Natural killer cell treated with Interleukin-12 subunit alpha and Interleukin-12 subunit beta and Interleukin-15 and Interleukin-18, amount 100 ng/mL, for 72 hours (primary cell): ENCODE results near the gene LIMCH1. TPM values are rescaled to one million over a fixed set of nuclear protein-coding genes. Genes with fewer than 3 reads are reported as not detected.
"Not testable (repeated sequence)": the region's sequence is repeated elsewhere in the genome, so short reads cannot be mapped to it uniquely, and the experiment has no call there.

Experiments used
- ATAC-seq, 2 donors: fragments of 150-1000 bp; cut with Tn5 transposase in 1 of 2; sonication (Bioruptor Pico), chemical (Tn5 transposase) in 1 of 2; 2 replicates each; pipeline ENCODE4 v1.10.0; 2021
- DNase-seq: peaks from one replicate; pipeline ENCODE4 v3.0.0; 2022; ENCODE audit warnings: low spot score
- H3K27ac Mint-ChIP-seq, 2 donors: 1 replicate in 1 of 2; 2 replicates in 1 of 2; pipeline ENCODE4 v1.8.0; 2022; ENCODE audit warnings: mixed read lengths in 2 of 2, mild to moderate bottlenecking in 1 of 2, moderate library complexity in 1 of 2
- H3K27me3 Mint-ChIP-seq, 2 donors: 1 replicate in 1 of 2; 2 replicates in 1 of 2; pipeline ENCODE4 v1.8.0; 2022; ENCODE audit warnings: mixed read lengths in 2 of 2
- H3K36me3 Mint-ChIP-seq: one replicate; pipeline ENCODE4 v1.8.0; 2022; ENCODE audit warnings: mixed read lengths
- H3K4me1 Mint-ChIP-seq, 2 donors: 1 replicate in 1 of 2; 2 replicates in 1 of 2; pipeline ENCODE4 v1.8.0; 2022; ENCODE audit warnings: low read depth in 2 of 2, mixed read lengths in 2 of 2, mild to moderate bottlenecking in 1 of 2
- H3K4me3 Mint-ChIP-seq: one replicate; pipeline ENCODE4 v1.8.0; 2022; ENCODE audit warnings: mixed read lengths
- H3K9me3 Mint-ChIP-seq: 2 replicates; pipeline ENCODE4 v1.8.0; 2022; ENCODE audit warnings: mixed read lengths
- total RNA-seq, 2 donors: library from RNA; stranded (reverse); gene quantifications; one replicate each; pipeline ENCODE4 v1.2.3, GENCODE V29; 2022

LIMCH1 gene
- total RNA-seq: not detected

DNA sequence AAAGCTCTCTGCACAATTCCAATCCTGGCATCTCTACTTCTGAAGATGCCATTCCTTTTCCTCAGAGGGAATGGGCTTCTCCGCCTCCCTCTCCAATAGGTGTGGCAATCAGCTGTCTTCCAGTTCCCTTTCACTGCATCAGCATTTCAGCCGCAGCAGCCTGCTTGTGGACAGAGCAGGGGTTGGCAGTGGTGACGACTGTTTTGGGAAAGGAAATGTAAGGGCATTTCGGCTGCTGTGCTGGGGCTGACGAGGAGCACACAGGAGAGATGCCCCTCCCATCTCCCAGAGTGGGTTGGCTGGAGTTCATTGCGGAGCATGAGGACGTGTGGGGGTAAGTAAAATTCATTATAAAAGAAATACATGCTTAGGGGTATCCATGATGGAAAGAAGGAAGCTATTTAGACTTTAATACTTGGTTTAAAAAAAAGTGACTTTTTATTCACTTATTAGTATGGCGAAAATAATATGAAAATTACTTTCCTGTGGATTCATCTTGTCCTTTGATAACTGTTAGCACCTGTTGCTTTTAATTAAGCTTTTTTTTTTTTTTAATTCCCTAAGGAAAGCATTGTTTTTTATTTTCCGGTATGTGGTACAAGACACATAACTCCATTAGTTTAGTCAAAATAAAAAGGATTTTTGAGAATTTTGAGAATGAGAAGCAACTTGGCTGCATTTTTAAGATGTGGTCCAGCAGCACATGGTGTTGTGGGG is at the start of gene LIMCH1:
Gene LIMCH1 (plus strand): TSS at position 141 of the 717 bp plus-strand sequence. CDS start 67,839 bp downstream, outside the sequence.
- peaks cover 0 to 2% of the 10 kb centered on the region in 2 donors for H3K27me3 Mint-ChIP-seq
- H3K4me3 Mint-ChIP-seq: no peak within 1 kb of the TSS
- ATAC-seq: no peak
- H3K4me1 Mint-ChIP-seq: no peaks in the 10 kb centered on the region
- H3K9me3 Mint-ChIP-seq: peaks cover 3% of the 10 kb centered on the region
- no peak for DNase-seq
- H3K36me3 Mint-ChIP-seq: no peaks in the 10 kb centered on the region
- H3K27ac Mint-ChIP-seq: no peak within 1 kb of the TSS

DNA sequence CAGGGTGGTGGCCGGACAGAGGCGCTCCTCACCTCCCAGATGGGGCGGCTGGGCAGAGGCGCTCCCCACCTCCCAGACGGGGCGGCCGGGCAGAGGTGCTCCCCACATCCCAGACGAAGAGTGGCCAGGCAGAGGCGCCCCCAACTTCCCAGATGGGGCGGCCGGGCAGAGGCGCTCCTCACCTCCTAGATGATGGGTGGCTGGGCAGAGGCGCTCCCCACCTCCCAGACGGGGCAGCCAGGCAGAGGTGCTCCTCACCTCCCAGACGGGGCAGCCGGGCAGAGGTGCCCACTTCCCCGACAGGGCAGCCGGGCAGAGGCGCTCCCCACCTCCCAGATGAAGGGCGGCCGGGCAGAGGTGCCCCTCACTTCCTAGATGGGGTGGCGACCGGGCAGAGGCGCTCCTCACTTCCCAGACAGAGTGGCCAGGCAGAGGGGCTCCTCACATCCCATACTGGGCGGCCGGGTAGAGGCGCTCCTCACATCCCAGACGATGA is 46.8 kb upstream of the LIMCH1 start:
- not testable (repeated sequence) for H3K4me3 Mint-ChIP-seq, H3K9me3 Mint-ChIP-seq, H3K27me3 Mint-ChIP-seq, H3K27ac Mint-ChIP-seq, ATAC-seq, DNase-seq, H3K4me1 Mint-ChIP-seq, H3K36me3 Mint-ChIP-seq

DNA sequence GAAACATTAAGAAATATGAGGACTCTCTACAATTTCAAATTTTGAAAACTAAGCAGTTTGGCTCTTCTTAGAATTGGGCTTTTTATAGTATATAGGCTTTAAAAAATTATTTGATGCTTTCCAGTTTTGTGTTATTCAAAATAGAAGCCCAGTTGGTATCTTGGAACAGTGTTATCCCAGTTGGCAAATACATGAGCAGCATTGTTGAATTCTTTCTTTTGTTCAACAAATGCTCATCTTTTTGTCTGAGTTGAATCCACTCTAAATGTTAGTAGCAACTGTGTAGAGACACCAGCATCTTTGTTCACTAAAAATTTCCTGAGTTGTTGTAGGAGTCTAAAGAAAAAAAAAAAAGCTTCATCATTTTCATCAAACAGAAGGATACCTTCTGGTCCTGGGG is 41.0 kb upstream of the LIMCH1 start:
- Mint-ChIP-seq H3K27ac (no peak overlapping the region), H3K4me3 (no peak overlapping the region), H3K9me3 (peaks cover 7% of the 10 kb centered on the region), H3K27me3 (no peaks in the 10 kb centered on the region), H3K36me3 (no peaks in the 10 kb centered on the region), H3K4me1 (no peaks in the 10 kb centered on the region)
- DNase-seq: no peak
- ATAC-seq: no peak

- H3K27ac Mint-ChIP-seq: no peak overlapping the region
- no peaks in the 10 kb centered on the region for H3K36me3 Mint-ChIP-seq
- ATAC-seq (no peak), DNase-seq (no peak)
- H3K4me1 Mint-ChIP-seq: no peaks in the 10 kb centered on the region
- no peak overlapping the region for H3K4me3 Mint-ChIP-seq
- peaks cover 7% of the 10 kb centered on the region for H3K9me3 Mint-ChIP-seq
- no peaks in the 10 kb centered on the region for H3K27me3 Mint-ChIP-seq
These were observed 39.8 kb upstream of the LIMCH1 start for GRCh38 chr4:41498177-41498576.

DNA sequence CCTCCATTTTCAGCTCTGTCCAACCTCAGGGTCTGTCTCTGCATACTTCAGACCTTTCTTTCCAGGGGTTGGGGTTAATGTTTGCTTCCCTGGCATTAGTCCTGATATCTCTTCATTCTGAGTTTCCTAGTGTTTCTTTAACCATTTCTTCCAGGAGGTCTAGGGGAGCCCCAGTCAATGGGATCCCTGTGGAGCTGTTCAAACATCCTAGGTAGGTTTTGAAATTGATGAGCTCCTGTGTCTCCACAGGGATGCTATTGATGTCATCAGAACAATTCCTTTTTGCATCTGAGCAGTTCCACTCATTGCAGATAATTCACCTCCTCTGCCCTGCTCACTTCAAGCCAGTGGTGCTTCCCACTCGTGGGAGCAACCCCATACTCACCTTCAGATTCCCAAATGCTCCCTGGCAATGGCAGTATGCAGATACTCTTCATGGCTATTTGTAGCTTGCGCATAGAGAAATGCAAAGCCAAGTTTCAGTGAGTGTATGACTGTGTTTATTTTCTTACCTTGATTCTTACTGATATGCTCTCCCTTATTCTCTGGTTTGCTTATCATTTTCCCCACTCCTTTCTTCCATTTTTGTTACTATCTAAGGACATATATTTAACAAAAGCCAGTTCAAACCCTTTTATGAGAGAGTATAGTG is 33.7 kb upstream of the LIMCH1 start:
- H3K36me3 Mint-ChIP-seq: no peaks in the 10 kb centered on the region
- ATAC-seq (no peak), DNase-seq (no peak)
- no peak overlapping the region for H3K27ac Mint-ChIP-seq
- no peak overlapping the region for H3K4me3 Mint-ChIP-seq
- H3K4me1 Mint-ChIP-seq: no peaks in the 10 kb centered on the region
- H3K9me3 Mint-ChIP-seq: no peaks in the 10 kb centered on the region
- H3K27me3 Mint-ChIP-seq: no peaks in the 10 kb centered on the region

DNA sequence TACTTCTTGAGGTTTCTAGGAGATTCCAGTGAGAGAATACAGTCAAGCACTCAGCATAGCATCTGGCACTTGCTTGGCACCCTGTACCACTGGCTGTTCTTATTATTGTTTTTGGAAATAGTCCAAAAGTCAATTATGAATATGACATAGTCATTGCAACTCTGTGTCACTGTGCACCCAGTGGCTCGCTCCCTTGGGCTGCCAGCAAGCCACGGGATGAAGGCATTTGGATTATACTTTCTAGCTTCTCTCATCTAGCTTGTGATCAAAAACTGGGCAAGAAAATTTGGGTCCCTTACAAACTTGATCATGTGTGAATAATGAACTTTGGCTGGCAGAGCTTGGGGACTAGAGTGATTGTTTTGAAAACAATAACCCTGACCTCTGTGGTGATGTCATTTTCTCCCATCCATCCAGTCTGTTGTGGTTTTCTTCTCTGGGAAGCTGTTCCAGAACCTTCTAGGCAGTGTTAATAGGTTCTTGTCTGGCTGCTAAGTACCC is 32.7 kb upstream of the LIMCH1 start:
- H3K27ac Mint-ChIP-seq: no peak overlapping the region
- H3K4me3 Mint-ChIP-seq: no peak overlapping the region
- no peaks in the 10 kb centered on the region for H3K36me3 Mint-ChIP-seq
- no peak for DNase-seq
- no peak for ATAC-seq
- no peaks in the 10 kb centered on the region for H3K9me3 Mint-ChIP-seq
- no peaks in the 10 kb centered on the region for H3K4me1 Mint-ChIP-seq
- H3K27me3 Mint-ChIP-seq: no peaks in the 10 kb centered on the region

- Mint-ChIP-seq H3K4me3 (no peak overlapping the region), H3K27me3 (no peaks in the 10 kb centered on the region), H3K9me3 (peaks cover 1% of the 10 kb centered on the region), H3K4me1 (no peaks in the 10 kb centered on the region), H3K27ac (no peak overlapping the region), H3K36me3 (no peaks in the 10 kb centered on the region)
- no peak for ATAC-seq
- DNase-seq: no peak
These were observed 31.8 kb upstream of the LIMCH1 start for GRCh38 chr4:41506130-41506529.

DNA sequence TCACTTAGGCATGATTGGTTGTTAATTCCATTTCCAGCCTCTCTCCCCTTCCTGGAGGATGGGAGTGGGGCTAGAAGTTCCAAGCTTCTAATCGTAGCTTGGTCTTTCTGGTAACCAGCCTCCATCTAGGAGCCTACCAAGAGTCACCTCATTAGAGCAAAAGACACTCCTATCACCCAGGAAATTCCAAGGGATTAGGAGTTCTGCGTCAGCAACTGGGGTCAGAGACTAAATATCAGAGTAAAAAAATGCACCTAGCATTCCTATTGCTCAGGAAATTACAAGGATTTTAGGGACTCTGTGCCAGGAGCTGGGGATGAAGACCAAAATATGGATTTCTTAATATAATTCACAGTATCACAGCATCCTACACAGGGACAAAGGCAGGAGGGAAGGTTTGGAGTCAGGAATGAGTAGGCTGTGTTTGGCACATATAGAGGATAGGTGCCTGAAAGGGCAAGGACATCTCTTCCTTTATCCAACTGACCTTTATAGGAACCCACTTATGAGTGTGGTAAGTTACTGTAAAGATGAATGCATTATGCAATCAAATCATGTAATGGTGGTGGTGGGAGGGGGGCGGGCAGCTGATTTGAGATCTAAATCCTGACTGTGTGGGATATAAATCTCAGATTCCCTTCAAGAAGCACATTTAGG is 30.5 kb upstream of the LIMCH1 start:
- Mint-ChIP-seq H3K4me3 (no peak overlapping the region), H3K27me3 (no peaks in the 10 kb centered on the region), H3K9me3 (peaks cover 4% of the 10 kb centered on the region), H3K4me1 (no peaks in the 10 kb centered on the region), H3K27ac (no peak overlapping the region), H3K36me3 (no peaks in the 10 kb centered on the region)
- no peak for DNase-seq
- ATAC-seq: no peak

- no peaks in the 10 kb centered on the region for H3K4me1 Mint-ChIP-seq
- peaks cover 4% of the 10 kb centered on the region for H3K9me3 Mint-ChIP-seq
- no peaks in the 10 kb centered on the region for H3K36me3 Mint-ChIP-seq
- no peak overlapping the region for H3K4me3 Mint-ChIP-seq
- no peak overlapping the region for H3K27ac Mint-ChIP-seq
- no peaks in the 10 kb centered on the region for H3K27me3 Mint-ChIP-seq
- no peak for DNase-seq
- no peak for ATAC-seq
These were observed 28.5 kb upstream of the LIMCH1 start for GRCh38 chr4:41509451-41509866.

GRCh38 chr4:41510179-41510578 is 27.8 kb upstream of the LIMCH1 start:
- ATAC-seq: no peak

DNA sequence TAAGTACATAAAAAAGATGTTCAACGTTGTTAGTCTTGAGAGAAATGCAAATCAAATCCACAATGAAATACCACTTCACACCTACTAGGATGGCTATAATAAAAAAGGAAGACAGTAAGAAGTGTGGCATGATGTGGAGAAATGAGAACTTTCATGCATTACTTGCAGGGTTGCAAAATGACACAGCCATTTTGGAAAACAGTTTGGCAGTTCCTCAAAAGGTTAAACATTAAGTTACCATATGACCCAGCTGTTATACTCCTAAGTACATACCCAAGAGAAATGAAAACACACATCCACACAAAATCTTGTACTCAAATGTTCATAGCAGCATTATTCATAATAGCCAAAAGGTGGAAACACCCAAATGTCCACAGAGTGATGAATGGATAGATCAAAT is 25.8 kb upstream of the LIMCH1 start:
- Mint-ChIP-seq H3K27ac (no peak overlapping the region), H3K4me1 (no peaks in the 10 kb centered on the region), H3K27me3 (no peaks in the 10 kb centered on the region), H3K9me3 (peaks cover 4% of the 10 kb centered on the region), H3K36me3 (no peaks in the 10 kb centered on the region), H3K4me3 (no peak overlapping the region)
- DNase-seq (no peak), ATAC-seq (no peak)

More at GRCh38 chr4:41510179-41510578, 27.8 kb upstream of the LIMCH1 start:
- no peak for DNase-seq
- no peak overlapping the region for H3K27ac Mint-ChIP-seq
- H3K27me3 Mint-ChIP-seq: no peaks in the 10 kb centered on the region
- peaks cover 4% of the 10 kb centered on the region for H3K9me3 Mint-ChIP-seq
- H3K36me3 Mint-ChIP-seq: no peaks in the 10 kb centered on the region
- no peak overlapping the region for H3K4me3 Mint-ChIP-seq
- H3K4me1 Mint-ChIP-seq: no peaks in the 10 kb centered on the region

DNA sequence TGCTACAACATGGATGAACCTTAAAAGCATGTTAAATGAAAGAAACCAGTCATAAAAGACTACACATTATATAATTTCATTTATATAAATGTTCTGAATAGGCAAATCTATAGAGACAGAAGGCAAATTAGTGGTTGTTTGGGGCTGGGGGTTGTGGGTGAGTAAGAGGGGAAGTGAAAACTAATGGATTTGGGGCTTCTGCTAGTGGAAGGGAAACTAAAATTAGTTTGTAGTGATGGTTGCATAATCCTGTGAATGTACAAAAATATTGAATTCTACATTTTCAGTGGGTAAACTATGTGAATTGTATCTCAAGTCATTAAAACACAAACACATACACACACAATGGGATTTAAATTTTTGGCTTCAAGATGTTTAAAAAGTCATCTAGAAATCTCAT is 25.4 kb upstream of the LIMCH1 start:
- Mint-ChIP-seq H3K36me3 (no peaks in the 10 kb centered on the region), H3K4me1 (no peaks in the 10 kb centered on the region), H3K27me3 (no peaks in the 10 kb centered on the region), H3K4me3 (no peak overlapping the region), H3K27ac (no peak overlapping the region), H3K9me3 (peaks cover 4% of the 10 kb centered on the region)
- DNase-seq (no peak), ATAC-seq (no peak)

- Mint-ChIP-seq H3K4me3 (no peak overlapping the region), H3K27ac (no peak overlapping the region), H3K4me1 (no peaks in the 10 kb centered on the region), H3K36me3 (no peaks in the 10 kb centered on the region), H3K27me3 (no peaks in the 10 kb centered on the region), H3K9me3 (peaks cover 4% of the 10 kb centered on the region)
- no peak for ATAC-seq
- no peak for DNase-seq
These were observed 23.8 kb upstream of the LIMCH1 start for GRCh38 chr4:41514169-41514568.
